Keratinocyte (primary cell): ENCODE data around the gene FNDC1. TPM values are rescaled to one million over a fixed set of nuclear protein-coding genes. Genes with fewer than 3 reads are reported as not detected.

Source experiments
- DNase-seq: peaks from one replicate; pipeline ENCODE4 v3.0.0-alpha.2; 2011; ENCODE audit warnings: low read depth, missing footprints, low spot score
- FAIRE-seq: peaks from 2 replicates; lab custom pipeline; 2011; peaks lifted over from hg19 to GRCh38; lab: Jason Lieb, UNC
- H2AFZ ChIP-seq: 2 replicates; pipeline ENCODE4 v1.6.0; 2012; ENCODE audit warnings: low read length, control low read depth, inconsistent platforms; ENCODE audit not compliant: control insufficient read depth
- H3K27ac ChIP-seq: 2 replicates; pipeline ENCODE4 v1.5.1; 2011; ENCODE audit warnings: low read length; ENCODE audit not compliant: control insufficient read depth, insufficient read depth
- H3K27me3 ChIP-seq: 3 replicates; pipeline ENCODE4 v1.6.0; 2011; ENCODE audit warnings: low read length; ENCODE audit not compliant: control insufficient read depth, insufficient read depth; ENCODE audit errors: extremely low read depth
- H3K36me3 ChIP-seq, 2 experiments: 2 replicates in 1 of 2; 3 replicates in 1 of 2; pipeline ENCODE4 v1.5.1; 2011; ENCODE audit warnings: low read length in 2 of 2, mild to moderate bottlenecking in 1 of 2; ENCODE audit not compliant: control insufficient read depth in 2 of 2, insufficient read depth in 2 of 2; ENCODE audit errors: extremely low read depth in 1 of 2
- H3K4me1 ChIP-seq: 3 replicates; pipeline ENCODE4 v1.5.1; 2011; ENCODE audit warnings: low read length; ENCODE audit not compliant: control insufficient read depth, insufficient read depth; ENCODE audit errors: extremely low read depth
- H3K4me2 ChIP-seq: 3 replicates; pipeline ENCODE4 v1.6.0; 2011; ENCODE audit warnings: low read depth, low read length; ENCODE audit not compliant: control insufficient read depth, insufficient read depth; ENCODE audit errors: extremely low read depth
- H3K4me3 ChIP-seq, 3 experiments: fragments of 200-600 bp in 1 of 3; sonication (generic) in 1 of 3; 2 replicates in 2 of 3; 3 replicates in 1 of 3; pipeline ENCODE4 v1.5.1; 2011 to 2016; ENCODE audit warnings: low read length in 3 of 3, mild to moderate bottlenecking in 3 of 3, control low read depth in 2 of 3, inconsistent platforms in 1 of 3, low read depth in 1 of 3, mixed read lengths in 1 of 3, mixed run types in 1 of 3, moderate library complexity in 1 of 3; ENCODE audit not compliant: control insufficient read depth in 2 of 3, insufficient read depth in 2 of 3; ENCODE audit errors: extremely low read depth in 1 of 3
- H3K79me2 ChIP-seq: 2 replicates; pipeline ENCODE4 v1.6.0; 2012; ENCODE audit warnings: low read length; ENCODE audit not compliant: control insufficient read depth, insufficient read depth
- H3K9ac ChIP-seq: 3 replicates; pipeline ENCODE4 v1.6.0; 2011; ENCODE audit warnings: low read length; ENCODE audit not compliant: control insufficient read depth, insufficient read depth; ENCODE audit errors: extremely low read depth
- H3K9me1 ChIP-seq: 3 replicates; pipeline ENCODE4 v1.6.0; 2011; ENCODE audit warnings: low read length; ENCODE audit not compliant: control insufficient read depth, insufficient read depth; ENCODE audit errors: extremely low read depth
- H3K9me3 ChIP-seq: 2 replicates; pipeline ENCODE4 v1.5.1; 2012; ENCODE audit warnings: low read depth, low read length; ENCODE audit not compliant: control insufficient read depth
- H4K20me1 ChIP-seq: 3 replicates; pipeline ENCODE4 v1.6.0; 2011; ENCODE audit warnings: low read length; ENCODE audit not compliant: control insufficient read depth, insufficient read depth; ENCODE audit errors: extremely low read depth
- CTCF ChIP-seq, 3 experiments: IDR thresholded peaks in 1 of 3; conservative IDR thresholded peaks in 1 of 3; optimal IDR thresholded peaks in 1 of 3; 2 replicates in 2 of 3; 3 replicates in 1 of 3; pipeline versions ENCODE3 to v1.5.1; 2011; ENCODE audit warnings: low read length in 3 of 3, mild to moderate bottlenecking in 3 of 3, moderate library complexity in 2 of 3, control low read depth in 1 of 3, inconsistent platforms in 1 of 3; ENCODE audit not compliant: insufficient read depth in 2 of 3; ENCODE audit errors: extremely low read depth in 1 of 3
- EZH2 ChIP-seq: IDR thresholded peaks from one replicate; pipeline ENCODE4 v1.6.1; 2012; ENCODE audit warnings: inconsistent platforms, mild to moderate bottlenecking, low read length, moderate library complexity
- dilution Hi-C: fragments of 300-500 bp; cut with MboI; formaldehyde crosslinking; loops from one replicate; pipeline ENCODE4 v1.7.0; 2020; ENCODE audit warnings: low sequenced_read_pairs; ENCODE audit not compliant: extremely low pct_ligation_motif_present
- polyA plus RNA-seq, 5 experiments: library from polyadenylated mRNA; depleted of rRNA in 3 of 5; stranded (reverse) in 3 of 5; stranded (forward) in 1 of 5; unstranded in 1 of 5; fragments of >200 nt; gene quantifications; 1 replicate in 1 of 5; 2 replicates in 3 of 5; 3 replicates in 1 of 5; pipeline versions ENCODE4 v1.2.1 to v1.2.3, GENCODE V29; 2011 to 2012; ENCODE audit warnings: missing spikeins in 2 of 5, low read depth in 1 of 5, low replicate concordance in 1 of 5

The FNDC1 gene
- polyA plus RNA-seq, 1 donor (not counting 4 experiments of a cell fraction or from before 2014, with no cell fraction given), result not detected

GRCh38 chr6:159255434-159255951 is 86.3 kb downstream of the FNDC1 start:
- DNase-seq, result no peak
- H4K20me1 ChIP-seq, result no peaks in the 10 kb centered on the region
- no peaks in the 10 kb centered on the region for H3K36me3 ChIP-seq
- TF ChIP-seq CTCF (optimal IDR thresholded peaks at IDR 0.05 in 1 of 3, IDR thresholded peaks at IDR 0.05 in 1 of 3, conservative IDR thresholded peaks at IDR 0.05 in 1 of 3; ENCODE audit: extremely low read depth in 1 of 3, insufficient read depth in 2 of 3, low read length in 3 of 3) (no peak), EZH2 (no peak)
- no peaks in the 10 kb centered on the region for H3K9me1 ChIP-seq
- FAIRE-seq, result no peak
- dilution Hi-C loops, result no loop called here
- no peaks in the 10 kb centered on the region for H3K9me3 ChIP-seq
- H3K4me3 ChIP-seq, result no peak overlapping the region
- H3K9ac ChIP-seq, result no peak overlapping the region
- H3K4me2 ChIP-seq, result no peak overlapping the region
- H3K27me3 ChIP-seq, result peaks cover 2% of the 10 kb centered on the region
- peaks cover 7% of the 10 kb centered on the region for H3K4me1 ChIP-seq
- H3K27ac ChIP-seq, result no peak overlapping the region
- H2AFZ ChIP-seq, result no peak overlapping the region
- no peaks in the 10 kb centered on the region for H3K79me2 ChIP-seq

GRCh38 chr6:159256128-159256527 is 86.9 kb downstream of the FNDC1 start:
- dilution Hi-C loops, result no loop called here
- TF ChIP-seq EZH2 (no peak), CTCF (optimal IDR thresholded peaks at IDR 0.05 in 1 of 3, IDR thresholded peaks at IDR 0.05 in 1 of 3, conservative IDR thresholded peaks at IDR 0.05 in 1 of 3; ENCODE audit: extremely low read depth in 1 of 3, insufficient read depth in 2 of 3, low read length in 3 of 3) (no peak)
- Histone ChIP-seq H3K27me3 (peaks cover 2% of the 10 kb centered on the region), H4K20me1 (no peaks in the 10 kb centered on the region), H3K4me3 (no peak overlapping the region), H3K9me1 (no peaks in the 10 kb centered on the region), H3K36me3 (no peaks in the 10 kb centered on the region), H3K9me3 (no peaks in the 10 kb centered on the region), H3K27ac (no peak overlapping the region), H2AFZ (no peak overlapping the region), H3K4me2 (no peak overlapping the region), H3K9ac (no peak overlapping the region), H3K4me1 (peaks cover 7% of the 10 kb centered on the region), H3K79me2 (no peaks in the 10 kb centered on the region)
- no peak for DNase-seq
- no peak for FAIRE-seq
